Smooth muscle cell (in vitro differentiated cells): Measurements from ENCODE around the gene GSE1. TPM values are rescaled to one million over a fixed set of nuclear protein-coding genes. Genes with fewer than 3 reads are reported as not detected.

Experiments
- DNase-seq: peaks from one replicate; lab custom pipeline; 2025; ENCODE audit not compliant: unreplicated experiment; lab: John Stamatoyannopoulos, UW
- H2AFZ ChIP-seq: fragments of 200-600 bp; sonication (generic); 2 replicates; pipeline ENCODE4 v1.6.0; 2016; ENCODE audit warnings: antibody characterized with exemption, low read depth, mild to moderate bottlenecking
- H3F3A ChIP-seq: fragments of 200-600 bp; sonication (generic); 2 replicates; pipeline ENCODE4 v1.6.0; 2017; ENCODE audit warnings: antibody characterized with exemption, low read depth
- H3K27ac ChIP-seq: fragments of 200-600 bp; sonication (generic); 2 replicates; pipeline ENCODE4 v1.5.1; 2016; ENCODE audit warnings: low read depth, mild to moderate bottlenecking
- H3K27me3 ChIP-seq: fragments of 200-600 bp; sonication (generic); 2 replicates; pipeline ENCODE4 v1.6.1; 2016; ENCODE audit warnings: low read depth, mild to moderate bottlenecking
- H3K36me3 ChIP-seq: fragments of 200-600 bp; sonication (generic); 2 replicates; pipeline ENCODE4 v1.5.1; 2016; ENCODE audit warnings: low read depth
- H3K4me1 ChIP-seq: fragments of 200-600 bp; sonication (generic); 2 replicates; pipeline ENCODE4 v1.5.1; 2016; ENCODE audit warnings: low read depth
- H3K4me2 ChIP-seq: fragments of 200-600 bp; sonication (generic); 2 replicates; pipeline ENCODE4 v1.6.0; 2016; ENCODE audit warnings: mild to moderate bottlenecking
- H3K4me3 ChIP-seq: fragments of 200-600 bp; sonication (generic); 2 replicates; pipeline ENCODE4 v1.5.1; 2016; ENCODE audit warnings: mild to moderate bottlenecking
- H3K79me2 ChIP-seq: fragments of 200-600 bp; sonication (generic); 2 replicates; pipeline ENCODE4 v1.6.0; 2016; ENCODE audit warnings: low read depth, mild to moderate bottlenecking
- H3K9ac ChIP-seq: fragments of 200-600 bp; sonication (generic); 2 replicates; pipeline ENCODE4 v1.6.0; 2016; ENCODE audit warnings: low read depth
- H3K9me3 ChIP-seq: fragments of 200-600 bp; sonication (generic); replicated peaks from 2 replicates; pipeline ENCODE4 v1.5.1; 2016; ENCODE audit warnings: low read depth
- H4K20me1 ChIP-seq: fragments of 200-600 bp; sonication (generic); 2 replicates; pipeline ENCODE4 v1.6.0; 2016; ENCODE audit warnings: low read depth
- CTCF ChIP-seq: fragments of 200-600 bp; sonication (generic); IDR thresholded peaks from 2 replicates; pipeline ENCODE4 v1.5.1; 2017; ENCODE audit warnings: borderline replicate concordance, mild to moderate bottlenecking, antibody characterized with exemption; ENCODE audit not compliant: insufficient read depth, poor library complexity, severe bottlenecking
- WGBS: methylation state at CpG from one replicate; pipeline ENCODE4 v1.1.7; 2016; ENCODE audit warnings: low lambda C conversion rate; 5-methylcytosine and 5-hydroxymethylcytosine counted together
- polyA plus RNA-seq: library from polyadenylated mRNA; unstranded; fragments of >200 nt; fragmentation: Nextera tagmentation; extraction: Ambion mirVana; gene quantifications from 2 replicates; pipeline ENCODE4 v1.2.1, GENCODE V29; 2016
- total RNA-seq: library from RNA; depleted of rRNA; stranded (reverse); fragments of >200 nt; gene quantifications from 2 replicates; pipeline ENCODE4 v1.2.3, GENCODE V29; 2014

The GSE1 gene
- total and polyA plus RNA-seq, 2 experiments from 2014 or later: 13.6 to 27.7 TPM

GRCh38 chr16:85716680-85717038 is 103.5 kb downstream of the GSE1 start:
- no peak overlapping the region for H3K4me2 ChIP-seq
- no peak overlapping the region for H2AFZ ChIP-seq
- no peaks in the 10 kb centered on the region for H4K20me1 ChIP-seq
- H3K4me3 ChIP-seq: no peak overlapping the region
- TF ChIP-seq CTCF: no peak
- H3K27me3 ChIP-seq: no peaks in the 10 kb centered on the region
- no peaks in the 10 kb centered on the region for H3F3A ChIP-seq
- H3K27ac ChIP-seq: no peak overlapping the region
- peaks cover 12% of the 10 kb centered on the region for H3K4me1 ChIP-seq
- no peaks in the 10 kb centered on the region for H3K79me2 ChIP-seq
- H3K9ac ChIP-seq: no peak overlapping the region
- WGBS: 40% methylated on average over 2 of the region's 3 CpGs
- DNase-seq: no peak
- H3K9me3 ChIP-seq: no peaks in the 10 kb centered on the region
- H3K36me3 ChIP-seq: no peaks in the 10 kb centered on the region

GRCh38 chr16:85717393-85718152 is 104.5 kb downstream of the GSE1 start:
- Histone ChIP-seq H3K4me3 (no peak overlapping the region), H3K27me3 (no peaks in the 10 kb centered on the region), H3K4me1 (peaks cover 12% of the 10 kb centered on the region), H3K9me3 (no peaks in the 10 kb centered on the region), H3F3A (no peaks in the 10 kb centered on the region), H2AFZ (no peak overlapping the region), H3K27ac (no peak overlapping the region), H4K20me1 (no peaks in the 10 kb centered on the region), H3K79me2 (no peaks in the 10 kb centered on the region), H3K4me2 (no peak overlapping the region), H3K36me3 (no peaks in the 10 kb centered on the region), H3K9ac (no peak overlapping the region)
- peak; percentile 73 for TF ChIP-seq CTCF
- peak; percentile 13 for DNase-seq
- WGBS: 53% methylated on average over 21 of the region's 21 CpGs

- H4K20me1 ChIP-seq: no peaks in the 10 kb centered on the region
- H3K9me3 ChIP-seq: no peaks in the 10 kb centered on the region
- H3K36me3 ChIP-seq: no peaks in the 10 kb centered on the region
- TF ChIP-seq CTCF: no peak
- H3K27ac ChIP-seq: no peak overlapping the region
- no peaks in the 10 kb centered on the region for H3K79me2 ChIP-seq
- H3F3A ChIP-seq: no peaks in the 10 kb centered on the region
- H3K9ac ChIP-seq: no peak overlapping the region
- H3K27me3 ChIP-seq: no peaks in the 10 kb centered on the region
- no peak overlapping the region for H3K4me2 ChIP-seq
- WGBS: 53% methylated on average over 6 of the region's 6 CpGs
- H3K4me3 ChIP-seq: no peak overlapping the region
- H2AFZ ChIP-seq: no peak overlapping the region
- no peak for DNase-seq
- H3K4me1 ChIP-seq: peaks cover 12% of the 10 kb centered on the region
These were observed 105.0 kb downstream of the GSE1 start for GRCh38 chr16:85718153-85718477.

GRCh38 chr16:85718682-85719081 is 105.6 kb downstream of the GSE1 start:
- Histone ChIP-seq H3K36me3 (no peaks in the 10 kb centered on the region), H3K9me3 (no peaks in the 10 kb centered on the region), H3K4me3 (no peak overlapping the region), H3K27ac (no peak overlapping the region), H2AFZ (no peak overlapping the region), H3K4me2 (no peak overlapping the region), H3K4me1 (peaks cover 12% of the 10 kb centered on the region), H3K9ac (no peak overlapping the region), H3F3A (no peaks in the 10 kb centered on the region), H3K79me2 (no peaks in the 10 kb centered on the region), H3K27me3 (no peaks in the 10 kb centered on the region), H4K20me1 (no peaks in the 10 kb centered on the region)
- DNase-seq: no peak
- 41% methylated on average over 11 of the region's 11 CpGs for WGBS
- peak; percentile 50 for TF ChIP-seq CTCF
